Measurements from ENCODE around the gene FSIP1. TPM values are rescaled to one million over a fixed set of nuclear protein-coding genes. Genes with fewer than 3 reads are reported as not detected.

Gene FSIP1
- total and polyA plus RNA-seq, 9 of the 15 experiments (the other 6 are each of a cell fraction or from before 2014, with no cell fraction given) = 0.07 to 0.51 (median 0.29) TPM

DNA sequence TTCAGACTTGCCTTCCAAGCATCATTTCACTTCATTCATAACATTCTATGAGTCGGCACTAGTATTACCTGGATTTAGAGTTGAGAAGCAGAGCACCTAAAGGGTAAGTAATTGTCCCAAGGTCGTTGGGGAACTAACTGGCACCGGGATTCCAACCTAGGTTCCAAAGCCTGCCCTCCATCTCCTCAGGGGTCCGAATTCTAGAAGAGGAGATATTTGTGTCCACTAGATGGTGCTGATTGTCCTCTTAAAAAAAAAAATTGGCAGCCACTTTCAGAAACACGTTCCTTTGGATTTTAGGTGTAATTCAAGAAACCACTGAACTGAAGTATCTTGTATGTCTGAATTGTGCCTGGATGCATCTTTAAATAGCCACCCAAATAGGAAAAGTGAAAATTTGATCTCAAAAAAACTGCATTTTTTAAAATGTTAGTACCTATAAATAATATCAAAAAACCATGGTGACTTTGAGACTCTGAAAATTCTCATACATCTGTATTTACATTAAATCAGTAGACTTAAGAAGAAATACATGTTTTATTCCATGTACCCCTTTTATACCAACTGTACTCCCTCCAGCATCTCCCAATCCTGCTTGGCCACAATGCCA is 3.9 kb upstream of the FSIP1 start (continued):
- TF ChIP-seq, protein P1, sequence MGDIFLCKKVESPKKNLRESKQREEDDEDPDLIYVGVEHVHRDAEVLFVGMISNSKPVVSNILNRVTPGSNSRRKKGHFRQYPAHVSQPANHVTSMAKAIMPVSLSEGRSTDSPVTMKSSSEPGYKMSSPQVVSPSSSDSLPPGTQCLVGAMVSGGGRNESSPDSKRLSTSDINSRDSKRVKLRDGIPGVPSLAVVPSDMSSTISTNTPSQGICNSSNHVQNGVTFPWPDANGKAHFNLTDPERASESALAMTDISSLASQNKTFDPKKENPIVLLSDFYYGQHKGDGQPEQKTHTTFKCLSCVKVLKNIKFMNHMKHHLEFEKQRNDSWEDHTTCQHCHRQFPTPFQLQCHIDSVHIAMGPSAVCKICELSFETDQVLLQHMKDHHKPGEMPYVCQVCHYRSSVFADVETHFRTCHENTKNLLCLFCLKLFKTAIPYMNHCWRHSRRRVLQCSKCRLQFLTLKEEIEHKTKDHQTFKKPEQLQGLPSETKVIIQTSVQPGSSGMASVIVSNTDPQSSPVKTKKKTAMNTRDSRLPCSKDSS (IDR thresholded peaks at IDR 0.05; ENCODE audit: low read depth, partially characterized antibody) = no peak
- TF ChIP-seq ZNF780A (CRISPR knock-in tag; IDR thresholded peaks at IDR 0.05) (no peak), ZNF764 (CRISPR knock-in tag; IDR thresholded peaks at IDR 0.05; ENCODE audit: low read depth) (no peak), ZNF79 (CRISPR knock-in tag; IDR thresholded peaks at IDR 0.05; ENCODE audit: low read depth) (no peak), TAF7 (tag; IDR thresholded peaks at IDR 0.05) (no peak), BRD9 (IDR thresholded peaks at IDR 0.05; ENCODE audit: low read depth, partially characterized antibody) (no peak), SP2 (IDR thresholded peaks at IDR 0.05; ENCODE audit: extremely low read depth, low read depth, low read length, poor library complexity, severe bottlenecking) (no peak), POLR2AphosphoS5 (IDR thresholded peaks at IDR 0.05; ENCODE audit: control insufficient read depth, insufficient read depth, low read depth, low read length) (no peak), ZNF384 (IDR thresholded peaks at IDR 0.05; ENCODE audit: low read depth, low read length) (peak; percentile 59; the same call in 1 of the 2 replicates), NFIC (IDR thresholded peaks at IDR 0.05) (peak; percentile 49), ZNF165 (CRISPR knock-in tag; IDR thresholded peaks at IDR 0.05; ENCODE audit: borderline replicate concordance) (no peak), PCBP2 (IDR thresholded peaks at IDR 0.05; ENCODE audit: low read depth, low read length, poor library complexity, severe bottlenecking) (no peak), RAD21 (CRISPR knock-in tag; conservative IDR thresholded peaks at IDR 0.05 in 1 of 2, IDR thresholded peaks at IDR 0.05 in 1 of 2) (peak; percentile 77 to 79), FOXA1 (IDR thresholded peaks at IDR 0.05; ENCODE audit: borderline replicate concordance) (no peak), MEF2D (tag; conservative IDR thresholded peaks at IDR 0.05; ENCODE audit: low read depth) (no peak), SMC3 (conservative IDR thresholded peaks at IDR 0.05; ENCODE audit: insufficient read depth, low read depth, low read length) (peak; percentile 45; the same call in 1 of the 2 replicates), NCOR1 (IDR thresholded peaks at IDR 0.05) (no peak), ZFP30 (CRISPR knock-in tag; IDR thresholded peaks at IDR 0.05; ENCODE audit: borderline replicate concordance) (no peak), TFAM (CRISPR knock-in tag; conservative IDR thresholded peaks at IDR 0.05) (no peak), THRAP3 (IDR thresholded peaks at IDR 0.05; ENCODE audit: borderline replicate concordance) (no peak), SRSF3 (IDR thresholded peaks at IDR 0.05; ENCODE audit: insufficient read depth, low read length) (no peak)
- TF ChIP-seq, protein P2, sequence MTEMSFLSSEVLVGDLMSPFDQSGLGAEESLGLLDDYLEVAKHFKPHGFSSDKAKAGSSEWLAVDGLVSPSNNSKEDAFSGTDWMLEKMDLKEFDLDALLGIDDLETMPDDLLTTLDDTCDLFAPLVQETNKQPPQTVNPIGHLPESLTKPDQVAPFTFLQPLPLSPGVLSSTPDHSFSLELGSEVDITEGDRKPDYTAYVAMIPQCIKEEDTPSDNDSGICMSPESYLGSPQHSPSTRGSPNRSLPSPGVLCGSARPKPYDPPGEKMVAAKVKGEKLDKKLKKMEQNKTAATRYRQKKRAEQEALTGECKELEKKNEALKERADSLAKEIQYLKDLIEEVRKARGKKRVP (CRISPR knock-in tag; IDR thresholded peaks at IDR 0.05) = no peak
- TF ChIP-seq, protein P3, sequence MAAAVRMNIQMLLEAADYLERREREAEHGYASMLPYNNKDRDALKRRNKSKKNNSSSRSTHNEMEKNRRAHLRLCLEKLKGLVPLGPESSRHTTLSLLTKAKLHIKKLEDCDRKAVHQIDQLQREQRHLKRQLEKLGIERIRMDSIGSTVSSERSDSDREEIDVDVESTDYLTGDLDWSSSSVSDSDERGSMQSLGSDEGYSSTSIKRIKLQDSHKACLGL (CRISPR knock-in tag; IDR thresholded peaks at IDR 0.05; ENCODE audit: borderline replicate concordance, poor library complexity, severe bottlenecking) = no peak
- TF ChIP-seq, protein P4, sequence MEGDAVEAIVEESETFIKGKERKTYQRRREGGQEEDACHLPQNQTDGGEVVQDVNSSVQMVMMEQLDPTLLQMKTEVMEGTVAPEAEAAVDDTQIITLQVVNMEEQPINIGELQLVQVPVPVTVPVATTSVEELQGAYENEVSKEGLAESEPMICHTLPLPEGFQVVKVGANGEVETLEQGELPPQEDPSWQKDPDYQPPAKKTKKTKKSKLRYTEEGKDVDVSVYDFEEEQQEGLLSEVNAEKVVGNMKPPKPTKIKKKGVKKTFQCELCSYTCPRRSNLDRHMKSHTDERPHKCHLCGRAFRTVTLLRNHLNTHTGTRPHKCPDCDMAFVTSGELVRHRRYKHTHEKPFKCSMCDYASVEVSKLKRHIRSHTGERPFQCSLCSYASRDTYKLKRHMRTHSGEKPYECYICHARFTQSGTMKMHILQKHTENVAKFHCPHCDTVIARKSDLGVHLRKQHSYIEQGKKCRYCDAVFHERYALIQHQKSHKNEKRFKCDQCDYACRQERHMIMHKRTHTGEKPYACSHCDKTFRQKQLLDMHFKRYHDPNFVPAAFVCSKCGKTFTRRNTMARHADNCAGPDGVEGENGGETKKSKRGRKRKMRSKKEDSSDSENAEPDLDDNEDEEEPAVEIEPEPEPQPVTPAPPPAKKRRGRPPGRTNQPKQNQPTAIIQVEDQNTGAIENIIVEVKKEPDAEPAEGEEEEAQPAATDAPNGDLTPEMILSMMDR (IDR thresholded peaks at IDR 0.05 in 2 of 3, conservative IDR thresholded peaks at IDR 0.05 in 1 of 3; ENCODE audit: insufficient read depth in 2 of 3, low read depth in 1 of 3, low read length in 3 of 3) = peak; percentile 52 to 79 (median 57); a peak in 5 of 6 replicates

Data from K562 (cell line).